Liver (tissue), 3 donors: ENCODE data around the gene FZR1.

Source experiments
- ATF3 ChIP-seq: IDR thresholded peaks from 2 replicates; pipeline ENCODE4 v1.6.1; 2016; ENCODE audit warnings: antibody characterized with exemption
- CTCF ChIP-seq: fragments of 150-350 bp; IDR thresholded peaks from 2 replicates; pipeline ENCODE4 v1.5.1; 2017; ENCODE audit warnings: improper control_type of control experiment, low read depth, low read length; ENCODE audit not compliant: missing input control
- EGR1 ChIP-seq, 2 donors: IDR thresholded peaks; 2 replicates each; pipeline ENCODE4 v1.6.1; 2016 to 2018; ENCODE audit warnings: antibody characterized with exemption in 2 of 2, low read depth in 2 of 2
- FOXA1 ChIP-seq: IDR thresholded peaks from 2 replicates; pipeline ENCODE4 v1.6.1; 2016; ENCODE audit warnings: antibody characterized with exemption
- JUND ChIP-seq, 2 donors: IDR thresholded peaks; 2 replicates each; pipeline ENCODE4 v1.6.1; 2016; ENCODE audit warnings: antibody characterized with exemption in 2 of 2
- MAX ChIP-seq: IDR thresholded peaks from 2 replicates; pipeline ENCODE4 v1.6.1; 2016; ENCODE audit warnings: antibody characterized with exemption
- RAD21 ChIP-seq, 2 donors: IDR thresholded peaks; 2 replicates each; pipeline ENCODE4 v1.6.1; 2016; ENCODE audit warnings: antibody characterized with exemption in 2 of 2, mild to moderate bottlenecking in 2 of 2
- REST ChIP-seq: IDR thresholded peaks from 2 replicates; pipeline ENCODE4 v1.6.1; 2016; ENCODE audit warnings: antibody characterized with exemption, mild to moderate bottlenecking
- TAF1 ChIP-seq: conservative IDR thresholded peaks from 2 replicates; pipeline ENCODE4 v1.6.1; 2016; ENCODE audit warnings: antibody characterized with exemption, mild to moderate bottlenecking
- YY1 ChIP-seq: IDR thresholded peaks from 2 replicates; pipeline ENCODE4 v1.6.1; 2016; ENCODE audit warnings: antibody characterized with exemption, mild to moderate bottlenecking
- ZBTB33 ChIP-seq: IDR thresholded peaks from 2 replicates; pipeline ENCODE4 v1.6.1; 2016; ENCODE audit warnings: antibody characterized with exemption
- donor health status: healthy.
- donor health status: healthy.

GRCh38 chr19:3483226-3483628 is 22.9 kb upstream of the FZR1 start, which contains the start of gene SMIM44:
- TF ChIP-seq ZBTB33 = no peak
- no peak for TF ChIP-seq CTCF
- no peak for TF ChIP-seq REST
- no peak for TF ChIP-seq JUND (IDR thresholded peaks at IDR 0.05)
- TF ChIP-seq MAX = no peak
- no peak for TF ChIP-seq FOXA1
- no peak for TF ChIP-seq TAF1
- no peak for TF ChIP-seq YY1
- TF ChIP-seq EGR1 (IDR thresholded peaks at IDR 0.05; ENCODE audit: low read depth in 2 of 2) = no peak
- no peak for TF ChIP-seq ATF3
- TF ChIP-seq RAD21 (IDR thresholded peaks at IDR 0.05) = no peak
